Renal pelvis (tissue), 4 donors: Measurements from ENCODE around the gene CACNA2D3. TPM values are rescaled to one million over a fixed set of nuclear protein-coding genes. Genes with fewer than 3 reads are reported as not detected.
A peak's percentile ranks its signal among the peaks of the same experiment; 100 is the strongest.
"Not testable (repeated sequence)": the region's sequence is repeated elsewhere in the genome, so short reads cannot be mapped to it uniquely, and the experiment has no call there.

Source experiments
- DNase-seq: peaks from one replicate; pipeline ENCODE4 v3.0.0-alpha.2; 2013
- polyA plus RNA-seq, 3 donors: library from polyadenylated mRNA; unstranded; fragments of 120-200 nt; gene quantifications; one replicate each; pipeline ENCODE4 v1.2.1, GENCODE V29; 2013; ENCODE audit not compliant: insufficient read length in 3 of 3

The CACNA2D3 gene
- polyA plus RNA-seq, 3 donors: 1.3 to 1.7 (median 1.6) TPM

DNA sequence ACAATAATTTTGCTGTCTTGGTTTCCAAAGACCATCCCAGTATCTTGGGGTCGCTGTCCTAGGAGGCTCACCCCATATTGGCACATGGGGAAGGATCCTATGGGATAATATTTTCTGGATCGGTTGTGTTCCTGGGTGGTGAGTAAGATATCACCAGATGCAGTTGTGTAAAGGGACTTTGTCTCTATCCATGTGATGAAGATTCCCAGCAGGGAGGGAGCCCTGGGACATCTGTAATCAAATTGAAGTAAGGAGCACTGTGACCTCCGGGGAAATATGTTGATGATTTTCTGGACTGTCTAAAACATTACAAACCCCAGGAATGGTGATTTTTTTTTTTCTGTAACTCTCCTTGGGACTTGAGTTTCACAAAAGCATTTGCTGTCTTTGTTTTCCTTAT lies 841.7 kb downstream of the CACNA2D3 start:
- no peak for DNase-seq

DNA sequence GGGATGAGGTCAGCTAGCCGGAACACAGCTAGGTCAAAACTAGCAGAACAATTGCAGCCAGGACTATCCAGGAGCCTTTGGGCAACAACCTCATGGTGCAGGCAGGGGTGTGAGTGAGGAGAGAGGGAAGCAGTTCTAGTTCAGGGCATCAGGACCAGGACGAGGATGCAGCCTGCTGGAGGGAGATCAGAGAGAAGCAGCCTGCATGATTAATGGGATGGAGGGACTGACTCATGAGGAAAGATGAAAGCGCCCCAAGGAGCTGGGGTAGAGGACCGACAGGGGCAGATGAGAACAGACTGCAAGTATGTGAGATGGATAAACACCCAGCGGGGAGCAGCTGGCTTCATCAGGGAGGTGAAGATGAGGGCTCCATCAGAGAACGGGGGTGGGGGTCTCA lies 843.4 kb downstream of the CACNA2D3 start:
- DNase-seq: no peak

DNA sequence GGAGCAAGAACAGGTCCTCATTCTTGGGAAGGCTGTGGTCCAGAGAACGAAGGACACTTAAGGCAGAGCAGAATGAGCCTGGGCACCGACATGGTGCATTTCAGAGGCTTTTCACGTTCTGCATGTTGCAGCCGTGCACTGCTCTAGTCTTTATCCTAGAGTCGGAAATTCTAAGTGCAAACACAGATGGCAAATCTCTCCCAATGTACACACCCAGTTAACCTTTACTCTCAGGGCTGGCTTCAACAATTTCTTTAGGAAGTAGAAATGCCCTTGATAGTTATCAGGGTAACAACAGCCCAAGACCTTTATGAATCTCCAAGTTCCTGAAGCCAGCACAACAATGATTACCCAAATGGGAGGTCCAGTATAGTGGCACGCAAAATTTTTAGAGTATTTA lies 844.6 kb downstream of the CACNA2D3 start:
- DNase-seq: no peak

DNA sequence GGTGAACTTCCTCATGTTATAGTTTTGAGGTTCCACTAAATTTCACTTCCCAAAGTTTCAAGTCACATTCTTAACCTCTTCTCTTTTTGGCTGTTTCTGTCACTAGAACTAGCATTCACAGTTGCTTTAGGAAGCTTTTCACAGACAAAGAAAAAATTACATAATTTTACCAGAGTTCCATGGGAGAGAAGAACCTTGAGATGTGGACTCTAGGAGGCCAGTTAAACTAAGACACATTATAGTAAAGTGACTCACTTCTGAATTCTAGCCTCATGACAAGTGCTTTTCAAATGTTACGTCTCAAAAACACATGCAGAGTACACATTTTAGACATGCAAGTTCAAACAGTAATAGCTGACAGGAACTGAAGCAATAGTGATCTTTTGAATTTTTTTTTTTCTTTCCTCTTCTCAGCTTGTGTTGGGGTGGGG lies 845.4 kb downstream of the CACNA2D3 start:
- no peak for DNase-seq

DNA sequence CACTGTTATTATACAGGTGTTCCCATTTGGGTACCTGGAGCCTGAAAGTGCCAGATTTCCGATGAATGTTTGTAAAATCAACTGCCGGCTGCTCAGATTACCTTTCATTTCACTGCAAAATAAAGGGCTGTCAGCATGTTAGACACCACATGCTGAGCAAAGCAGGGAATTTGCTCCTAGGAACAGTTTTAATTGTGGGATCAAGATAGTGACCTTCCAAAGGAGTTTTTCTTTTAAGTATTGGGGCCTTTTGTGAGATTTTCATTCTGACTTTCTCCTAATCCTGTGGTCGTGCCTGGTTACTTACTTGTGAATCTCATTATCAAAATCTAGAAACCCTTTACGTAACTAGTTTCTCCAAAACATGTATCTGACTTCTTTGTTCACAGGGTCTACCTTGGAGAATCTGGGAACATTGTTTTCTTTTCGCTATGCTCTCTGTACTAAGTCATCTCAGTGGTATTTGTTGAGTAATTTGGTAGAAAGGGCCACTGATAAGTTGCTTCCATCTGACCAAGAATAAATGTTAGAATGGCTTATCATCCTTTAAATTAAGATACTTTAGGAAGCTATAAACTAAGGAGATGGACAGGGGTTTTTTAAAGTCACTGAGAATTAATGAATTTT lies 846.3 kb downstream of the CACNA2D3 start:
- DNase-seq: no peak

DNA sequence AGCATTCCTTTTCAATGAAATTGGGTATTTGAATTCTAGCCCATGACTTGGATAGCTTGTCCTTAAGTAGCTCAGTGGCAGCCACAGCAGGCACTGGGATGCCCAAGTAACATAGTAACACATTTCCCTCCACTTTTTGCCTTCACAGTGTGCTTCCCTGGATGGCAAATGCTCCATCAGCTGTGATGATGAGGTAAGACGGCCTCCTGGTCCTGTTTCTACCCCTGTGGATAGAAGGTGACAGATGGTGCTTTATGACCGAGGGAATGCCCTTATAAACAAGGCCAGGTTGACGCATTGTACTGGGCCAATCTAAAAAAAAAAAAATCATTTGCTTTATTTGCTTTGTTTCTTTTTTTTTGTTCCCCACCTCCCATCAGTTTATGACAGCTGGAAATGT lies 847.3 kb downstream of the CACNA2D3 start:
- no peak for DNase-seq

DNA sequence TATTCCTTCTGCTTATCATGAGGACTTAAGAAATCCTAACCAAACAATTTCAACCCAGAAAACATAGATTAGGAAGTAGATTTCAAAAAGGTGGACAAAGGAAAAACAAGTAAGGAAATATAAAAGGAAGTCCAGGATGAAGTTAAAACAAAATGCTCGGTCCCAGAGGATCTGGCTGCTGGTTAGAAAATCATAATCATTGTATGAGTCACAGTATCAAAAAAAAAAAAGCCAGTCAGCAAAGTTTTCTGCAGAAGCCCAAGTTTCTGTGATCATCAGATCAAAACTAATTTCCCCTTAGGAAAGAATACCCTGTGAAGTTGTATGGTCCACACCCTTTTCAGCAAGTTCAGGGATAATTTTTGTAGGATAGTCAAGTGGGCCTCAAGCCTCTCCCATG lies 848.5 kb downstream of the CACNA2D3 start:
- DNase-seq: no peak

DNA sequence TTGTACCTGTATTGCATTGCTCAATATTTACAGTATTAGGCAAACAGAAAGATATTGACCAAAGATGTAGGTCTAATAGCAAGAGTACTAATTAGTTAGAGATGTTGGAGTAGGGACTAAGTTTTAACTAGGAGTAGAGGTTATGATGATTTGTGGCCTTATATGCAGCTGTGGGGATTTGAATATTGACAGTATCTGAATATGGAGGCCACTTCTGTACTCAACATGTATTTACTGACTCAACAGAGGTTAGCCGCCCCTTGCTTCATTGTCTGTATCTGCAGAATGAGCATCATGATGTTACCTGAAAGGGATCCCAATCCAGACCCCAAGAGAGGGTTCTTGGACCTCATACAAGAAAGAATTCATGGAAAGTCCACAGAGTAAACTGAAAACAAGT lies 855.1 kb downstream of the CACNA2D3 start:
- no peak for DNase-seq

DNA sequence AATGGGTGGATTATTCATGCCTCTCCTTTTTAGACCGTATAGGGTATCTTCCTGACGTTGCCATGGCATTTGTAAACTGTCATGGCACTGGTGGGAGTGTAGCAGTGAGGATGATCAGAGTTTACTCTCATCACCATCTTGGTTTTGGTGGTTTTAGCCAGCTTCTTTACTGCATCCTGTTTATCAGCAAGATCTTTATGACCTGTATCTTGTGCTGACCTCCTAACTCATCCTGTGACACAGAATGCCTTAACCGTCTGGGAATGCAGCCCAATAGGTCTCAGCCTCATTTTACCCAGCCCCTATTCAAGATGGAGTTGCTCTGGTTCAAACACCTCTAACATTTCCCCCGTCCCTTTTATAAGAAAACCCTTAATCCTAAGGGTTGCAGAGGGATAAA lies 855.6 kb downstream of the CACNA2D3 start:
- not testable (repeated sequence) for DNase-seq

DNA sequence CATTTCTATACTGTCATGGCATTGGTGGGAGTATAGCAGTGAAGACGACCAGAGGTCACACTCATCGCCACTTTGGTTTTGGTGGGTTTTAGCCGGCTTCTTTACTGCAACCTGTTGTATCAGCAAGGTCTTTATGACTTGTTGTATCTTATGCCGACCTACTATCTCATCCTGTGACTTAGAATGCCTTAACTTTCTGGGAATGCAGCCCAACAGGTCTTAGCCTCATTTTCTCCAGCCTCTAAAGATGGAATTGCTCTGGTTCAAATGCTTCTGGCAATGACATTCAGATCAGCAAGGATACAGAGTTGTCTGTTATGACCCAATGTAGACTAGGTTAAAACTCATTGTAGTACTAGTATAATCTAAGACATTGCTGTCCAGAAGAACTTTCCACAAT lies 860.5 kb downstream of the CACNA2D3 start:
- no peak for DNase-seq

DNA sequence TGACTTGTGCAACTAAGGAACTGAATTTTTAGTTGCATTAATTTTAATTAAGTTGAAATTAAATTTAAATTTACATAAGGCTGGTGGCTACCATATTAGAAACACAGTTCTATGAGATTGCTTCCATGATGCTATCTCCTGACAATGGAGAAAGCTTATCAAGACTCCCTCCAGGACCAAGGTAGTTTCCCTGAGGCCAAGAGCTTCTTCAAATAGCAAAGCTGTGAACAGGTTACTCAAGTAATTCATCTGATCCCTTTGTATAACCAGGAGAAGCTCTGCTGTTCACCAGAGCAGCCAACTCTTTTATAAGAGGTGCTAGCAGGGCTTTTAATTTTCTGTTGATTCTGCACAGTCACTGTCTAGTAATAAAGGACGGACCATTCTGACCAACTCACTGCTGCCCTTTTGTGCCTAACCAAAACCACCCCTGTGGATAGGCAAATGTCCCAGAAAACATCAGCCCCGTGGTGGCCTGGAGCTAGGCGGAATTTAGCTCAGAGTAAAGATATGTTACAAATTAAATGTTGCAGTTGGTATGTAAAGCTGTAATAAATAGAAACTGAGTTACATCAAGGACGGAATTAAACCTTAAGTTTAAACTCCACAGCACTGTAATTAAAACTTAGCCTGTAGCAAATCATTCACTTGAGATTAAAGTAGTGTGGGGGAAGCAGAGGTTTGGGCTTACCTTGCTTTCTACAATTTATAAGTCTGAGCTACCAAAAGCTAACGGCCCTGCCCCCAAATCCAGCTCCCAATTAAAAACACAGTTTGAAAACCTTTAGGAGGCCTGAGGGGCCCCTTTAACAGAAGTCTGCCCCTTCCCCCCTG lies 861.1 kb downstream of the CACNA2D3 start:
- DNase-seq: no peak

DNA sequence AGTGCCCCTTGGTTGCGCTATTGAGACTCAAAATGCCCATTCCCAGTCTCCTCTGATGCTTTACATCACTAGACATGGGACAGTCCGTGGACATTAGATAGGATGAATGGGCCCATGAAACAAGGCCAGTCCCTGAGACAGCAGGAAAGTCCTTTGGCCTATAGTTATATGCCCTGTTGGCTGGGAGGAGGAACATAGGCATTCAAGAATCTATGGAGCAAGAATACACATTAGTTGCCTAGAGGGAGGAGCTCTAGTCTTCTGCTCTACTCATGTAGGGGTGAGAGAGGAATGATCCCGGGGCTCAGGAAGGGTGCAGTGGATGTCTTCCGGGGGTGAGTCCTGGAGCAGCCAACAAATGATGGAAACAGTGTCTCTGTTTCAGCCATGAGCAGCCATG lies 863.5 kb downstream of the CACNA2D3 start:
- DNase-seq: no peak

DNA sequence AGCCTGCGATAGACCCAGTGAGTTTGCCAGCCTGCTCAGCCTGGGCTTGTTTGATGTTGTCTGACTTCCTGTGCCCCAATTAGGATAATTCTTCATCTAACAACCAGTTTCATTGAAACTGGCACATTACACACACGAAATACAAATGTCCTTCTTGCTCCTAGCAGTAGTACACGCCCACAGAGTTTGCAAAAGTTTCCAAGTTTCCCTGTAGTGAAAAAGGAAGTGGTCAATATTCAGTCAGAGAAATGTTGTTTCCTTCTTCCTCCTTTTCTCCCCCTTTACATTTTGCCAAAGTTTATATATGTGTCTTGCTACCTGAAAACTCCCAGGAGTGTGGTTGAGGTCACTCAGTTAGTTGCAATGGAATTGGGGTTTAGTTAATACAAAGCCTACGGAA lies 863.9 kb downstream of the CACNA2D3 start:
- no peak for DNase-seq

DNA sequence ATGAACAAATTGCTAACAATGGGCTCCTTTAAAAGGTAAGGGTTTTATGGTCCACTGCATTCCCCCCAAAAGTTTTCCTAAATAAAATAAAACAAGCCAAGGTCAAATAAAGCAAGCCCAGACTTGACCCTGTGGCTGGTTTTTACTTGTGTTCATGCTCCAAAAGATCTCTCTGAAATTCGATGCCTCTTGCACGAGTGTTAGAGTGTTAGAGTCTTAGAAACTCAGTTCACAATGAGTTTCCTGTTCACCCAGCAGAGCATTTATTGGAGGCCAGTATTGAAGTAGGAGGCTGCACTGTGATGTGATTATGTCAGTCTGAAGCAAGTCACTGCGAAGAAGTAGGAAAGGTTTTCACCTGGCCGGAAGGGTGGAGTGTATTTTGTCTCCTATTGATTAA lies 865.4 kb downstream of the CACNA2D3 start:
- no peak for DNase-seq

DNA sequence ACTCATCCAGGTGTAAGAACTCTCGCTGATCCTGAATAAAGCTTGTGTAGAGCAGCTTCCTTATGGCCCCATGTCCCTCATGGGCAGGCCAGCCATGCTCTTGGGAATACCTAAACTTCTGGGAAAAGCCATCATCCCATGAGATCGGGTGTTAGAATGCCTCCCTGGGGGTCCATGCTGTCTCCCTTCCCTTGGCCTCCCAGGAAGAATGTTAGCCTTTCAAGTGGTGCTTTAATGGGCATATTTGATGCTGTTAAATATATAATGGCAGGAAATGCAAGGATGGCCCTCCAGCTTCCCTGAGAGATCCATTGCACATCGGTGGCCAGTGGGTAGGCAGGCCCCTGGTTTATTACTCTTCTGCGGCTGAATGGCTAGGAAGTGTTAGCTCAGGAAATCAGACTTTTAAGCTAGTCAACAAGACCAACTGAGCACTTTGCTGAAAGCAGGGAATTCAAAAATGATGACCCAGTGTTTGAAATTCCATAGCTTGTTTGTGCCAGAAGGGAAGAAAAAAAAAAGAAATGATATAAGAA lies 866.0 kb downstream of the CACNA2D3 start:
- no peak for DNase-seq

DNA sequence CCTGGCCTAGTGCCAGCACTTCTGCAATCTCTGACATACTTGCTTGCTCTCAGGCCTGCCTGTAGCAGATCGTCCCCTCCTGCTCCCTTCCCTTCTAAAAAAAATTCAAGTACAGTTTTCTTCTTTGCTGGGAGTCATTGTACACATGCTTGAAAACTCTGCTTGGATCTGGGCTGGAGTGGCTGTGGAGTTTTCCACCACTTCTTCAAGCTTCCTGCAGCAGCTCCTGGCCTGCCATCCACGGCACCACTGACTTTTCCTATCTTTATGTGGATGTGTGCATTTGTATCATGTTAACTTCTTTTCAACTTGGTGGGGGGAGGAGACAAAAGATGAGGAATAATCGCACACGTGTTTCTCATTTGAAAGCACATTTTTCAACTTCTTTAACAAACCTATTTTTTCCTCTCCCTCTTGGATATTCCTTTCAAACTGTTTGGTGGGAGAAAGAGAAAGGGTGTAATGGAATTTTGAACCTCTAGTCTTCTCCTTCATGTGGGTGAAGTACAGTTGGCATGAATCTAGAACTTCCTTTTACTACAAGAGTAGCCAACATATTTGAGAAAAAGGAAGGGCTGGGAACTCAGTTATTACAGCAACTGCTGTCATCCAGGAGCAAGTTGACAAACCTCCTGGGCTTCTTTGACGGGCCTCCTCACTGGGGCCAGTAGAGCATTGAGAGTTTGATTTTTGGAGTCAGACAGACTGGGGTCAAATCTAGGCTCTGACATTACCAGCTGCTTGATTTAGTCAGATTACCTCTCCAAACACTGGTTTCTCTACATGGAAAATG lies 866.7 kb downstream of the CACNA2D3 start:
- DNase-seq: peak; percentile 52

DNA sequence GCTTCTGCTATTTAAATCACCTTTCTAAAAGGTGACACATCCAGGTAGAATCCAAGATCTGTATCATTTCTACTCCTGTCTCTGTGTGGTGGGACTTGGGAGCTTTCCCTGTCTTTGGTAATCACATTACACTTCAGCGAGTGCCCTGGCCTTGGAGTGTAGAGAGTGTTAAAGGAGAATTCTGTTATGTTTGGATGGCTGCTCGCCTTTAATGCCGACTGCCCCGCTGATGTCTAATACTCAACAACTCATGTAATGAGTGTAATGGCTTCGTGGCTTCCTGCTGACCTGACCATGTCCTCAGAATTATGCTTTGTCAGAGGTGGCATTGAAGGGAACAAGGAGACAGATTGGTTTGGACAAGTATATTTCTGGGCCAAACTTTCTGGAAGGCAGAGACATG lies 871.8 kb downstream of the CACNA2D3 start:
- no peak for DNase-seq

DNA sequence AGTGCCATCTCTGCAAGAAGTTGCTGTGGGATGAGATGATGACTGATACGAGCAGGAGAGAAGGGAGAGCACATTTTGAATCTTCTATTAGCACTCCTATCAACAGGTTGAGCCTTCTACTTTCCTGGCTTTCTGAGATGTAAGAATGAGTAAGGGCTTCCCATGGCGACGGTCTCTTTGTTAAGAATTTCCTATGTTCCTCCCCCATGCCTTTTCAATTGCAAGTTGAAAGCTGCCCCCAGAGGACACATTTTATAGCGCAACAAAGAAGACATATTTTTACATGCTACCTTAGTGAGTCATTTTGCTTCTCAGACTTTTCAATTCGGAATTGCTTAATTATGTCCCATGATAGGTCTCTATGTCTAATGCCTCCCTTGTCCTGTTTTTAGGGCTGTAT lies 876.8 kb downstream of the CACNA2D3 start:
- no peak for DNase-seq

DNA sequence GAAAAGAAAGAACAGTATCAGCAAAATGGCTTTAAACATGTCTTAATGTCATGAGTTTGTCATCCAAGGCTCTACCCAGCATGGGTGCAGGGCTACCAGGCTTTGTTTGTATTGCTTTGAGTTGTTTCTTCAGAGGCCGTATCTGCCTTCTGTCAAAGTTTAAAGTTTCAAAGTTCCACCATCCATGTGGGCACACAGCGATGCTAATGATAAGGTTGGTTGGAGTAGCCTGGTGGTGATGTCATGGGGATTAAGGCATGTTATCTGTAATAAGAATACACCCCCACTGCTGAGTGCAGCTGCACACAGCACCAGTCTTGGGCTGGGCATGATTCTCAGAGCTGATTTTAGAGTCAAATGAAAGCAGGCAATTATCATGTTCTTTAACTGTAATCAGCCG lies 877.5 kb downstream of the CACNA2D3 start:
- no peak for DNase-seq

DNA sequence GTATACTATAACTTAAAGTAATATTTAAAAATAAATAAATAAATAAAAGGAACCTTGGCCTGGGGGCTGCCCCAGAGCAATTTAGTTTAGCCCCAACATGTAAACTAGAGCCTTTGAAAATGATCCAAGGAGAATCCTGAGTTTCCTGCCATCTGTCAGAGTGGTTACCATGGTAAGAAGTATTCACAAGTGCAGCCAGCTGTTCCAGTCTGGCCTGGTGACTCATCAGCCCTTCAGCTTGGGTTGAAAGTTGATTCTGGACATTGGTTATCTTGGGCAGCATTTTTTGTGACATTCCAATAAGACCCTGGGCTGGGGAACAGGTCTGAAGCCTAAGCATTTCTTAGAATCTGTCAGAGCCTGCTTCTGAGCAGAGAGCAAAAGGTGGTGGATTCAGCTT lies 878.2 kb downstream of the CACNA2D3 start:
- no peak for DNase-seq

DNA sequence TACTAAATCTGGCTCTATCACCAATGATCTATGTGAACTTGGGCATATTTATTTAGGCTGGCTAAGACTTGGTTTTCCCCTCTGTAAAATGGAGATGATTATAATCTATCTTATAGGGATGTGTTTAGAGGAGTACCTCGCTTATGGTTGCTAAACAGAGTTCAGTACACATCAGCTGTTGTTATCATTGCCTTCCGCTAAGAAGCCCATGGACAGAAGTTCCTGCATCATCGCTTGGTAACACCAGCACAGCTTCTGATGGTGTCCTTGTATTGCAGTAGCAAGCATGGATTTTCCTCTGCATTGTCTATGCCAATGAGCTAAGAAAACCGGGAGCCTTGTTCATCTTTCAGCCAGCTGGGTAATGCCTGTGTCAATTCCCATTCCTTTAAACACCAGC lies 878.6 kb downstream of the CACNA2D3 start:
- no peak for DNase-seq

DNA sequence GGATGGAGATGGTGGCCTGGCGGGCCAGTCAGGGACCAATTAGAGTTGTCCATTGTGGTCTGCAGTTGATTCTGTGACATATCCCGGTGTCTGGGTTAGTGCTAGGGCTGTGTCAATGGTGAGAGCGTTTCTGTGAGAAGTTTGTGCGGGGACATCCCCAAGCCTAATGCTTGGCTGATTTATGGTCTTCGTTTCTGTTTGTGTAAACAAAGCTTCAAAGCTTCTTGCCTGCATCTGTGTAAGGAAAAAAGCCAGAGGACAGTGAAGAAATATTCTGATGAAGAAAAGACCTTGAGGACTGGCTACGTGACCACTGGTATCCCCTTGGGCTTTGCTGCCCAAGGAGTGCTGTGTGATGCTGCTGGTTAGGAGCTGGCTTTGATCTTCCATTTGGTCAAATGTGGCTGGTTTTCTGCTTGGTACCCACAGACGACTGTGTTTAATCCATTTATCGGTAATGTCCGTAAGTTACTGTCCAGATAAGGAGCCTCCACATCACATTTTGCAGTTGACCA lies 880.1 kb downstream of the CACNA2D3 start:
- DNase-seq: no peak
